Measurements from ENCODE around the gene PROM1. TPM values are rescaled to one million over a fixed set of nuclear protein-coding genes. Genes with fewer than 3 reads are reported as not detected.

The PROM1 gene
- total RNA-seq, 5 donors from 2014 or later (not counting 1 experiment from before 2014, with no cell fraction given) = 0.38 to 2.0 (median 1.4) TPM

DNA sequence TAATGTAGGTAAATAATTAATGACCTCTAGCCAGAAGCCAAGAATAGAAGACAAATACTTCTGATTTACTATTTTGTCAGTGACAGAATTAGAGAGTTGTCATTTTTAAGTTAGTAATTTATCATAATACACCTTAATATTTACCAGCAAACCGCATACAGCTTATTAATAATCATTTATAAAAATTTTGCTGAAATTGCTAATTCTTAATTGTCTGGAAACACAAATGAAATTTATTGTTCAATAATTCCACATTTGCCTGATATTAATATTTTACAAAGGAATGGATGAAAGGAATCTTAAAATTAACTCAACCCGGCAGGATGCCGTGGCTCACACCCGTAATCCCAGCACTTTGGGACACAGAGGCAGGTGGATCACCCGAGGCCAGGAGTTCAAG is 44.7 kb downstream of the PROM1 start:
- no peak overlapping the region for H3K27ac Mint-ChIP-seq
- Histone ChIP-seq H3K27me3 (replicated peaks in 1 of 2; ENCODE audit: control insufficient read depth in 2 of 2, extremely low read depth in 1 of 2, insufficient read depth in 2 of 2, low read length in 1 of 2) (no peaks in the 10 kb centered on the region), H3K9me3 (no peaks in the 10 kb centered on the region), H3K36me3 (ENCODE audit: control insufficient read depth in 2 of 2, extremely low read depth in 1 of 2, insufficient read depth in 1 of 2, low read length in 1 of 2) (no peaks in the 10 kb centered on the region), H3K4me3 (ENCODE audit: control insufficient read depth in 1 of 2, extremely low read depth in 1 of 2, low read length in 1 of 2) (no peak overlapping the region), H3K27ac (ENCODE audit: low read length) (no peak overlapping the region), H3K4me1 (ENCODE audit: control insufficient read depth in 1 of 2, extremely low read depth in 1 of 2, insufficient read depth in 2 of 2, low read length in 2 of 2) (no peaks in the 10 kb centered on the region)
- peaks cover 6% of the 10 kb centered on the region in 2 donors for H3K27me3 Mint-ChIP-seq
- H3K36me3 Mint-ChIP-seq = no peaks in the 10 kb centered on the region
- H3K4me3 Mint-ChIP-seq = no peak overlapping the region
- no peak for DNase-seq
- H3K9me3 Mint-ChIP-seq = no peaks in the 10 kb centered on the region
- H3K4me1 Mint-ChIP-seq = no peaks in the 10 kb centered on the region
- ChIA-PET CTCF (no interaction called here), POLR2A (no interaction called here)
- ATAC-seq (replicated peaks in 1 of 4) = no peak
- WGBS (ENCODE audit: insufficient coverage) = 100% methylated on average over 1 of the region's 5 CpGs

GRCh38 chr4:16037901-16038300 is 45.9 kb downstream of the PROM1 start:
- H3K9me3 Mint-ChIP-seq = no peaks in the 10 kb centered on the region
- no peak overlapping the region for H3K4me3 Mint-ChIP-seq
- Histone ChIP-seq H3K4me1 (ENCODE audit: control insufficient read depth in 1 of 2, extremely low read depth in 1 of 2, insufficient read depth in 2 of 2, low read length in 2 of 2) (no peaks in the 10 kb centered on the region), H3K9me3 (no peaks in the 10 kb centered on the region), H3K27me3 (replicated peaks in 1 of 2; ENCODE audit: control insufficient read depth in 2 of 2, extremely low read depth in 1 of 2, insufficient read depth in 2 of 2, low read length in 1 of 2) (no peaks in the 10 kb centered on the region), H3K4me3 (ENCODE audit: control insufficient read depth in 1 of 2, extremely low read depth in 1 of 2, low read length in 1 of 2) (no peak overlapping the region), H3K36me3 (ENCODE audit: control insufficient read depth in 2 of 2, extremely low read depth in 1 of 2, insufficient read depth in 1 of 2, low read length in 1 of 2) (no peaks in the 10 kb centered on the region), H3K27ac (ENCODE audit: low read length) (no peak overlapping the region)
- ChIA-PET POLR2A (no interaction called here), CTCF (interaction anchor here in 1 of 2 donors (0.6 kb wide), 1 partner anchor 229 kb away, joined by 3 read pairs; no protein-coding TSS in a partner anchor)
- no peak overlapping the region for H3K27ac Mint-ChIP-seq
- peaks cover 6% of the 10 kb centered on the region in 2 donors for H3K27me3 Mint-ChIP-seq
- no peaks in the 10 kb centered on the region for H3K4me1 Mint-ChIP-seq
- 71% methylated on average over 3 of the region's 4 CpGs for WGBS (ENCODE audit: insufficient coverage)
- H3K36me3 Mint-ChIP-seq = no peaks in the 10 kb centered on the region
- ATAC-seq (replicated peaks in 1 of 4) = no peak
- no peak for DNase-seq

- Histone ChIP-seq H3K9me3 (no peaks in the 10 kb centered on the region), H3K27me3 (replicated peaks in 1 of 2; ENCODE audit: control insufficient read depth in 2 of 2, extremely low read depth in 1 of 2, insufficient read depth in 2 of 2, low read length in 1 of 2) (no peaks in the 10 kb centered on the region), H3K4me3 (ENCODE audit: control insufficient read depth in 1 of 2, extremely low read depth in 1 of 2, low read length in 1 of 2) (no peak overlapping the region), H3K27ac (ENCODE audit: low read length) (no peak overlapping the region), H3K4me1 (ENCODE audit: control insufficient read depth in 1 of 2, extremely low read depth in 1 of 2, insufficient read depth in 2 of 2, low read length in 2 of 2) (peaks cover 0 to 10% of the 10 kb centered on the region in 2 experiments), H3K36me3 (ENCODE audit: control insufficient read depth in 2 of 2, extremely low read depth in 1 of 2, insufficient read depth in 1 of 2, low read length in 1 of 2) (no peaks in the 10 kb centered on the region)
- no CpG with 5 or more reads among the region's 6 CpGs for WGBS (ENCODE audit: insufficient coverage)
- H3K4me1 Mint-ChIP-seq = no peaks in the 10 kb centered on the region
- DNase-seq (no peak), ATAC-seq (replicated peaks in 1 of 4) (no peak)
- H3K4me3 Mint-ChIP-seq = no peak overlapping the region
- no peaks in the 10 kb centered on the region for H3K9me3 Mint-ChIP-seq
- H3K27ac Mint-ChIP-seq = no peak overlapping the region
- no peaks in the 10 kb centered on the region for H3K36me3 Mint-ChIP-seq
- POLR2A ChIA-PET = no interaction called here
- peaks cover 4% of the 10 kb centered on the region in 2 donors for H3K27me3 Mint-ChIP-seq
- CTCF ChIA-PET = no interaction called here
Observed at GRCh38 chr4:16035843-16036242, 48.0 kb downstream of the PROM1 start.

- H3K36me3 Mint-ChIP-seq = no peaks in the 10 kb centered on the region
- Histone ChIP-seq H3K27ac (ENCODE audit: low read length) (no peak overlapping the region), H3K4me3 (ENCODE audit: control insufficient read depth in 1 of 2, extremely low read depth in 1 of 2, low read length in 1 of 2) (no peak overlapping the region), H3K36me3 (ENCODE audit: control insufficient read depth in 2 of 2, extremely low read depth in 1 of 2, insufficient read depth in 1 of 2, low read length in 1 of 2) (no peaks in the 10 kb centered on the region), H3K27me3 (replicated peaks in 1 of 2; ENCODE audit: control insufficient read depth in 2 of 2, extremely low read depth in 1 of 2, insufficient read depth in 2 of 2, low read length in 1 of 2) (no peaks in the 10 kb centered on the region), H3K9me3 (no peaks in the 10 kb centered on the region), H3K4me1 (ENCODE audit: control insufficient read depth in 1 of 2, extremely low read depth in 1 of 2, insufficient read depth in 2 of 2, low read length in 2 of 2) (peaks cover 0 to 10% of the 10 kb centered on the region in 2 experiments)
- ATAC-seq (replicated peaks in 1 of 4) (no peak), DNase-seq (no peak)
- no peaks in the 10 kb centered on the region for H3K9me3 Mint-ChIP-seq
- CTCF ChIA-PET = no interaction called here
- H3K4me3 Mint-ChIP-seq = no peak overlapping the region
- H3K4me1 Mint-ChIP-seq = no peaks in the 10 kb centered on the region
- no peak overlapping the region for H3K27ac Mint-ChIP-seq
- WGBS (ENCODE audit: insufficient coverage) = 90% methylated on average over 7 of the region's 10 CpGs
- peaks cover 0 to 6% of the 10 kb centered on the region in 2 donors for H3K27me3 Mint-ChIP-seq
- POLR2A ChIA-PET = no interaction called here
Observed at GRCh38 chr4:16034010-16034748, 49.6 kb downstream of the PROM1 start.

- Histone ChIP-seq H3K27ac (ENCODE audit: low read length) (no peak overlapping the region), H3K27me3 (replicated peaks in 1 of 2; ENCODE audit: control insufficient read depth in 2 of 2, extremely low read depth in 1 of 2, insufficient read depth in 2 of 2, low read length in 1 of 2) (no peaks in the 10 kb centered on the region), H3K36me3 (ENCODE audit: control insufficient read depth in 2 of 2, extremely low read depth in 1 of 2, insufficient read depth in 1 of 2, low read length in 1 of 2) (no peaks in the 10 kb centered on the region), H3K4me3 (ENCODE audit: control insufficient read depth in 1 of 2, extremely low read depth in 1 of 2, low read length in 1 of 2) (no peak overlapping the region), H3K9me3 (no peaks in the 10 kb centered on the region), H3K4me1 (ENCODE audit: control insufficient read depth in 1 of 2, extremely low read depth in 1 of 2, insufficient read depth in 2 of 2, low read length in 2 of 2) (peaks cover 0 to 10% of the 10 kb centered on the region in 2 experiments)
- ATAC-seq (replicated peaks in 1 of 4) (no peak), DNase-seq (no peak)
- H3K27ac Mint-ChIP-seq = no peak overlapping the region
- H3K27me3 Mint-ChIP-seq = peaks cover 0 to 10% of the 10 kb centered on the region in 2 donors
- POLR2A ChIA-PET = no interaction called here
- CTCF ChIA-PET = interaction anchor here in 1 of 2 donors (1.0 kb wide), 1 partner anchor 232 kb away, joined by 4 read pairs; no protein-coding TSS in a partner anchor
- H3K9me3 Mint-ChIP-seq = no peaks in the 10 kb centered on the region
- no peaks in the 10 kb centered on the region for H3K4me1 Mint-ChIP-seq
- 78% methylated on average over 5 of the region's 7 CpGs for WGBS (ENCODE audit: insufficient coverage)
- no peak overlapping the region for H3K4me3 Mint-ChIP-seq
- H3K36me3 Mint-ChIP-seq = no peaks in the 10 kb centered on the region
Observed at GRCh38 chr4:16032396-16032770, 51.4 kb downstream of the PROM1 start.

DNA sequence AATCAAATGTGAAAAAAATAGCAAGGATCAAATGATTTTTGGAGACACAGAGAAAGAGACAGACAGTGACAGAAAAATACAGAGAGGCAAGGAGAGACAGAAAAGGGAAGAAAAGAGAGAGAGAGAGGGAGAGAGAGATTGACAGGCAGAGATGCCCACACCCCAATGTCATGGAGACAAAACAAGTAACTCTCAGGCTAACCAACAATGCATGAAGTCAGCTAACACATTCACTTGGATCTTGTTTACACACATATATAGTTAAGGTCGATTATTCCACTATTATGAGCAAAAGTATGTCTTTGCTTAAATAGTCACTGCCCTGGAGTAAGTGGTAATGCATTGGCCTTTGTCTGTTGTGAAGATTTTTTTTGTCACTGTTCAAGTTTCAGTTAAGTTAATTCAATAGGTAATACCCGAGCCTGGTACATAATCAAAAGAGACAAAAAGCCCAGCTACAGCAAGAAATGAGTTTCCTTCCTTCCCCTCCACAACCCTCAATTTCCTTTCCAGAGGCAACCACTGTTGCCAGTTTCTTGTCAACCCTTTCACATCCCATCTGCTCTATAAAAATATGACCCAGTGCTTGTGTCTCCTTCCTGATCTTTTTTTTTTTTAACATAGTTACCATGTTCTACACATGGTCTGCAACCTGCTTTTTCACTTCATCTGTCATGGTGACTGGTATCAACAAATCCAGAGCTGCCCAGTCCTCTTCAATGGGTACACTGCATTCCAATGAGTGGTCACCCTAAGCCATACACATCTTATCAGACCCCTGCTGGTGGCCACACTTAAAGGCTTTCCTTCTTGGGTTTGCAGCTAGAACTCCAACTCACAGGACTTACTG is 52.1 kb downstream of the PROM1 start:
- no peak overlapping the region for H3K4me3 ChIP-seq (ENCODE audit: control insufficient read depth in 1 of 2, extremely low read depth in 1 of 2, low read length in 1 of 2)
- WGBS (ENCODE audit: insufficient coverage) = 0% methylated on average over 1 of the region's 2 CpGs
- Mint-ChIP-seq H3K4me1 (no peaks in the 10 kb centered on the region), H3K9me3 (no peaks in the 10 kb centered on the region), H3K4me3 (no peak overlapping the region), H3K27ac (no peak overlapping the region), H3K36me3 (no peaks in the 10 kb centered on the region), H3K27me3 (peaks cover 0 to 14% of the 10 kb centered on the region in 2 donors)
- ChIA-PET CTCF (interaction anchor here in 1 of 2 donors (0.7 kb wide), 1 partner anchor 165 kb away, joined by 4 read pairs; no protein-coding TSS in a partner anchor), POLR2A (no interaction called here)
- peaks cover 0 to 10% of the 10 kb centered on the region in 2 experiments for H3K4me1 ChIP-seq (ENCODE audit: control insufficient read depth in 1 of 2, extremely low read depth in 1 of 2, insufficient read depth in 2 of 2, low read length in 2 of 2)
- H3K36me3 ChIP-seq (ENCODE audit: control insufficient read depth in 2 of 2, extremely low read depth in 1 of 2, insufficient read depth in 1 of 2, low read length in 1 of 2) = no peaks in the 10 kb centered on the region
- no peak overlapping the region for H3K27ac ChIP-seq (ENCODE audit: low read length)
- no peak for ATAC-seq (replicated peaks in 1 of 4)
- no peaks in the 10 kb centered on the region for H3K27me3 ChIP-seq (replicated peaks in 1 of 2; ENCODE audit: control insufficient read depth in 2 of 2, extremely low read depth in 1 of 2, insufficient read depth in 2 of 2, low read length in 1 of 2)
- DNase-seq = no peak
- no peaks in the 10 kb centered on the region for H3K9me3 ChIP-seq
